Myocyte (in vitro differentiated cells): ENCODE data around the gene CHST8. TPM values are rescaled to one million over a fixed set of nuclear protein-coding genes. Genes with fewer than 3 reads are reported as not detected.
"Not testable (repeated sequence)": the region's sequence is repeated elsewhere in the genome, so short reads cannot be mapped to it uniquely, and the experiment has no call there.

ENCODE experiments used
- DNase-seq: peaks from one replicate; pipeline ENCODE4 v3.0.0-alpha.2; 2012; ENCODE audit warnings: low read depth
- total RNA-seq: library from RNA; depleted of rRNA; stranded (reverse); fragments of >200 nt; gene quantifications from 2 replicates; pipeline ENCODE4 v1.2.3, GENCODE V29; 2014

CHST8 gene
- total RNA-seq, 1 donor from 2014 or later, result not detected

DNA sequence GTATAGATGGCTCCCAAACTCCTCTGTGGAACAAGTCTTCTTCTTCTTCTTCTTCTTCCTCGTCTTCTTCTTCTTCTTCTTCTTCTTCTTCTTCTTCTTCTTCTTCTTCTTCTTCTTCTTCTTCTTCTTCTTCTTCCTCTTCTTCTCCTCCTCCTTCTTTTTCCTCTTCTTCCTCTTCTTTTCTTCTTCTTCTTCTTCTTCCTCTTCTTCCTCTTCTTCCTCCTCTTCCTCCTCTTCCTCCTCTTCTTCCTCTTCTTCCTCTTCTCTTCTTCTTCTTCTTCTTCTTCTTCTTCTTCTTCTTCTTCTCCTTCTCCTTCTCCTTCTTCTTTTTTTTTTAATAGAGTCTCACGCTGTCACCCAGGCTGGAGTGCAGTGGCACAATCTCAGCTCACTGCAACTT lies 3.4 kb upstream of the CHST8 start:
- not testable (repeated sequence) for DNase-seq

DNA sequence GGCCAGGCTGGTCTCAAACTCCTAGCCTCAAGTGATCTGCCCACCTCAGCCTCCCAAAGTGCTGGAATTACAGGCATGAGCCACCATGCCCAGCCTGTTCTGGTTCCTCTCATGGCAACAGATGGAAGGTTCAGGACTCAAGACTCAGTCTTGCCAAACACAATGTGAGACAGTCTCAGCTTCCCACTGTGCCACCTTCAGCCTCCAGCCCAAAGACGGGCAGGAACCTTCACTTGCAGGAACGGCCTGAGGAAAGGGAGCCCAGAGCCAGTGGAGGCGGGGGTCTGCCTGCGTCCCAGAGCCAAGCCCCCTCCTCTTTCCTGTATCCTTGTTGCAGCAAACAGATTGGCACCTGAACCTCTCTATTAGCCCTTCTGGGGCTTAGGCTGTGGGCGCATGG lies 2.9 kb upstream of the CHST8 start:
- DNase-seq, result no peak

DNA sequence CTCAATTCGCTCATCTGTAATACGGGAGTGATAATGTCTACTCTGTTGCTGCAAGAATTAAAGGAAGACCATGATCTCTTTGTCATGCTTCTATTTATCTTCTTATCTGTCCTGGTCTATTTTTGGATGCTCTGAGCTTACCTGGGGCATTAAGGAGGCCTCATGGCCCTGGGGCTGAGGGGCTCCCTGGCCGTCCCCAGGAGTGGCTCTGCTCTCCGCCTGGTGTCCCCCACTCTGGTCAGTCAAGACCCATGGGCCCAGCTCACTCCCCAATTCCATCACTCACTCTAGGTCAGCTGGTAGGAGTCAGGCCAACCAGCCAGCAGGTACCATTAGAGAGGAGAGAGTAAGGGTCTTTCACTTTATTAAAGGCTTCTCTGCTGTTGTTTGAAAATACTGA lies 1.1 kb upstream of the CHST8 start:
- DNase-seq, result no peak

DNA sequence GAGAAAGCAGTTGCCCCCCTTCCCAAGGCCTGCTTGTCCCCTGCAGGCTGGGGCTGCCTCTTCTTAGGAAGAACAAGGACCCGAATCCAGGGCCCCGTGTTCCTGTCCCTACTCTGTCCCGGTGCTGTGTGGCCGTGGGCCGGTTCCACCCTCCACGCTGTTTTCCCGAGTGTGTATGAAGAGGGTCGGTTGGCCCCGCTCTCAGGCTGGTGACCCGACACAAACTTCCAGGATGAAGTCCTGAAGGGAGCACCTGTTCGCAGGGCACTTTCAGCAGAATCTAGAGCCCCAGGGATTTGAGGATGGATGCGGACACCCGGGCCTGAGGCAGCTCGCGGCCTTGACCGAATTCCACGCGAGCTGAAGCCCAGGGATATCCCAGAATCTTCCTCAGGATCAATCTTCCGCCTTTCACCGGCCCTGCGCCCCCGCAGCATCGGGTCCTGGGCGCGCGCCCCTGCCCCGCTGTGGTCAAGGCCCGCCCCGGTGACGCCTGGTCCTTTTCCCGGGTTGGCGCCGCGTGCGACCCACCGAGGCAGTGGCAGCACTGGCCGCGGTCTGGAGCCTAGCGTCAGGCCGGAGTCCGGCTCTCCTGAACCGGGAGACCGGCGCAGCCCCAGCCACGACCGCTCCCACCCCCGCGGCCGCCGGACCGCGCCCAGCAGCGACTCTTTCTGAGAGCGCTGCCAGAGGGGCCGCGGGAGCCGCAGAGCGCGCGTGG lies 528 bp upstream of the CHST8 start:
- DNase-seq, result no peak

DNA sequence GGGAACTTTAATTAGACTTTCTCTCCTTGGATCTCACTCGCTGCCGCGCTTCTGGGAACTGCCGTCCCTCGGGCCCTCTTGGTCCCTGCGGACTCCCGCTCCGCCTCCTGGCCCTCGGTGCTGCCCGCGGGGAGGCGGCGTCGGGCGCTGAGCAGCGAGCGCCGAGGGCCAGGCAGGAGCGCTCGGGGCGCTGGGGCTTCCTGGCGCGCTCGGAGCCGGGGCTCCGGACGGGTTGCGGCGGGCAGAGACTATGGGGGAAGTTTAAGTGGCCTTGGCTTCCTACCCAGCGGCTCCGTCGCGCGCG lies 704 bp downstream of the CHST8 start:
- no peak for DNase-seq

DNA sequence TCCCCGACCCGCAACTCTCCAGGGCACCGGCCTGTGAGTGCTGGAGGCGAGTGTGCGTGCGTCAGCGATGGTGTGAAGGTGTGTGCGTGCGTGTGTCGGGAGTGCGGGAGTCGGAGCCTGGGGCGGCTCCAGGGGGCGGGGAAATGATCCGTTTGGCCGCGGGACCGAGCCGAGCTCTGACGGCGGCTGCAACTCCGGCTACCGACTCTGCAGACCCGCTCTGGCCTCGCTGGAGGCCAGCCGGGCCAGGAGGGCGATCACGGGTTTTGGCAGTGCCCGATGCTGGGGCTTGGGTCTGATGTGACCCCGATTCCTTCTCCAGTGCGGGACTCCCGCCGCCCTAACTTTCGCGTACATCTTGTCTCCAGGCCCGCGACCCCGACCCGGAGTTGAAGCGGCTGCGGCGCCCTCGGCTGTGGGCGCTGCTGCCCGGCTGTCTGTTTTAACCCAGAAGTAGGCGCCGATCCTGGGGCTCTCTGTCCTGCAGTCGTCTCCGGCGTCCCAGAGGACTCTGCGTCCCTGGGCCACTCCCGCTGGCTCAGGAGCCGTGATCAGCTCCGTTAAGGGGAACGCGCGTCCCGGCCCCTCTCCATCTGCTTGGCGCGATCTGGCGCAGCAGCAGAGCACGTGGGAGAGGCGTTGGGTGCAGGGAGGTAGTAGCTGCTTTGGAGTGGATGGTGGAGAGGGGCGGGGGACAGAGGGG lies 1.2 kb downstream of the CHST8 start:
- no peak for DNase-seq

DNA sequence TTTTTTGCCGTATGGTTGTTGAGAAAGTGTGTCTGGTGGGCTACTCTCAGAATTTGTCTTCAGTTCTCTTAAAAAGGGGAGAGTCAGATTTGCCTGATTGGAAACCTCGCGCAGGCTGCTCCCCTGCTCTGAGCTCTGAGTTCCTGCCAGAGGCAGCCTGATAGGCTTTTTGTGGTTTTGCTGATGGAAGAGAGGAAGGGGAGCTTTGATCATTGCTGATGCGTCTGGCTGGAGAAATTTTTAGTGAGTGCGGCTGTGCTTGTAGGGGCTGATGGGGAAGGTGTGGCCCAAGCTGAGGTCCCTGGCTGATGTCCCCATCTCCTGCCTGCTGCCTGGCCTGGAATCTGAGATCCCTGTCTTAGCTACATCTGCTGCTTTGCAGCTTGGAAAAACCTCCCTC lies 2.8 kb downstream of the CHST8 start:
- no peak for DNase-seq

DNA sequence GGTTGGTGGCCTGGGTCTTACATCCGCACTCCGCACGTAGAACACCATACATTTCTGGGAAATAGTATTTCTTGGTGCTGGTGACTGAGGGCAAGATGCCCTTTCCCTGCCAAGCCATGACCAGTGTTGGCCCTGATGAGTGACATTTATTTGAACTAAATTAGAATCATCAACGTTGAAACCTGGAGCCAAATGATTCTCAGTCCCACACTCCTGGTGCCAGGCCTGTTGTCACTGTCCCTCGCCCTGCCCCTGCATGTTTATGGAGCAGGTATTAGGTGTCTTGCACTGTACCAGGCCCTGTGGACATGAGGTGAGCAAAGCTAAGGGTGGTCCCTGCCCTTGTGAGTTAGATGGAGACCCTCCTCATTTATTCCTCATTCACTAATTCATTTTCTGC lies 5.8 kb downstream of the CHST8 start:
- DNase-seq, result no peak

DNA sequence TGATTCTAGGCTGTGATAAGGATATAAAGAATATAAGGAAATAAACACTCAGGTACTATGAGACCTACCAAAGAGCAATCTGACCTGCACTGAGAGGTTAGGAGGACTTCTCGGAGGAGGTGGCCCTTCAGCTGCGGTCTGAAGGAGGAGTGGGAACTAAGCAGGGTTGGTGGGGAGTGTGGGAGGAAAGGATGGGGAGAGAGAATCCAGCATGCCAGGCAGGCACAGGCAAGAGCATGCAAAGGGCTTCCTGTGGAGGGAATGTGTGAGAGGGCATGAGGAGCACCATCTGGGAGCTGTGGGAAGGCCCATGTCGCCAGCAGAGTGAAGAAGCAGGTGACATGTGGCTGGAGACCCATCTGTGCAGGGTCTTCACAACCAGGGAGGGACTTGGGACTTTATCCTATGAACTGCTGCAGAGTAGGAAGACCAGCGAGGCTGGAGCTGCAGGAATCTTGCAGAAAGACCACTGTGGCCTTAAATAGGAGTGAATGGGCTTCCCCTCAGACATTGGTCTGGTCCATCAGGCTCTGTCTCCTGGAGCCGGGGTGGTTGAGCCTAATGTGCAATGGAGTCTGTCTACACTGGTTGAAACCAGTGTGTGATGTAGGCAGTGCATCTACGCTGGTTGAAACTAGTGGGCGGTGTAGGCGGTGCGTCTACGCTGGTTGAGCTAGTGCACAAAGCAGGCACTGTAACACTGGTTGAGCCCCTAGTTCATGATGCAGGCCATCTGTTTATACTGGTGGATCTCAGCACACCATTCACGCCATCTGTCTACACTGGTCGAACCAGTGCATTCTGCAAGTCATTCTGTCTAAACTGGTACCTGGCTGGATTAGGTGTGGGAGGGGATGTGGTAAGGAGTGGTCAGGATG lies 6.4 kb downstream of the CHST8 start:
- DNase-seq, result no peak

DNA sequence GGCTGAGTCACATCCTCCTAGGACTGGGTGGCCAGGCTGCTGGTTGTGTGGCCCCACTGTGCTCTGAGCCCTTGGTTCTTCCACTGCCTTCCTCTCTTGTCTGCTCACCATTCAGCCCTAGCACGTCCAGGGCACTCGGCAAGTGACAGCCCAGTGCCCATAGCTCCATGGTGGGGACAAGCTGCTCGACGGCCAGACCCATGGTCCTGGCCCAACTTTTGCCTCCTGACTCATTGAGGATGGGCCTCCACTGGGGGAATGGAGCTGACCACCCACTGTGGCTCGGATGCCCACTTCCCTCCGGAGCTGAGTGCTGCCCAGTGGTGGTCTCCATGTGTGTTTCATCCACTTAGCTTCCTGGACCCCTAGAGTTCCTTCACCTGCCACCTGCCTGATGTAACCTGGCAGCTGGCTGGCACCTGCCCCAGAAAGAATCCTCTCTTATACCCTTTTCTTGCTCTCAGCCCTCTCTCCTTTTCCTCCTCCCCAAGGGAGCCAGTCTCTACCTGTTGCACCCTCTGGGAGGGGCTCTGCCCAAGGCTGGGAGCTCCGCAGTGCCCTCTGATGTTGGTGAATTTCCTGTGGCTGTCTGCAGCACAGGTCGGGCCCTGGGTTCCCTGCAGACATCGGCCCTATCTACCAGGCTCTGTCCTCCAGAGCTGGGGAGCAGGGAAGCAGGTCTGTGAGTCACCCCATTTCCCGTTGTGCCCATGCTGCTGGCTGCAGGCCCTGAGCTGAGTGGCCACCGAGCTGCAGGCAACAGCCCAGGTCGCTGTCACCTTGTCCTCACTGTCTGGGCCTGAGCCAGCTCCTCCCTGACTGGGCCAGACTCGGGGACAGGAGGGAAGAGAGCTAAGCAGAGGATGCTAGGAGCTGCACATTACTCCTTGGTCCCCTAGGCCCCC lies 7.4 kb downstream of the CHST8 start:
- DNase-seq, result no peak

DNA sequence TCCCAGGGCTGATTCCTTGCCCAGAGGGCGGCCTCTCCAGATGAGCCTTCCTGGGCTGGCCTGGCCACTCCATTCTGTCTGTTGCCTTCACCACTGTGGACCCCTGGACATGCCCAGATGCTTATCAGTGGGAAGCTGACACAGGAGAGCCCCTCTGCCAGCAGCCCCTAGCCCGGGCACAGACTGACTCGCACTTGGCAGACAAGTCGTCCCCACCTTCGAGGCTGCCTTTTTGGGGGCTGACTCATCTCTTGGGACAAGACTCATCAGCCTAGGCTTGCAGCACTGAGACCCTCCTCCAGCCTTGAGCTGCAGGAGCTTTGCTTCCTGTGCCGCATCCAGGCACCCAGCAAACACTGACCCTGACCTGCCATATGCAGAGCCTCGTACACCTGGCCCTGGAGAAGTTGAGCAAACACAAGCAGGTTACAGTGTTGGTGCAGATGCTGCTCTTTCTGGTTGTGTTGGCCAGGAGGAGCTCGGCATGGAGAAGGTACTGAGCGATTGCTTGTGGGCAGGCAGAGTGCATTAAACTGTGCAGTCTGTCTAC lies 8.1 kb downstream of the CHST8 start:
- no peak for DNase-seq

DNA sequence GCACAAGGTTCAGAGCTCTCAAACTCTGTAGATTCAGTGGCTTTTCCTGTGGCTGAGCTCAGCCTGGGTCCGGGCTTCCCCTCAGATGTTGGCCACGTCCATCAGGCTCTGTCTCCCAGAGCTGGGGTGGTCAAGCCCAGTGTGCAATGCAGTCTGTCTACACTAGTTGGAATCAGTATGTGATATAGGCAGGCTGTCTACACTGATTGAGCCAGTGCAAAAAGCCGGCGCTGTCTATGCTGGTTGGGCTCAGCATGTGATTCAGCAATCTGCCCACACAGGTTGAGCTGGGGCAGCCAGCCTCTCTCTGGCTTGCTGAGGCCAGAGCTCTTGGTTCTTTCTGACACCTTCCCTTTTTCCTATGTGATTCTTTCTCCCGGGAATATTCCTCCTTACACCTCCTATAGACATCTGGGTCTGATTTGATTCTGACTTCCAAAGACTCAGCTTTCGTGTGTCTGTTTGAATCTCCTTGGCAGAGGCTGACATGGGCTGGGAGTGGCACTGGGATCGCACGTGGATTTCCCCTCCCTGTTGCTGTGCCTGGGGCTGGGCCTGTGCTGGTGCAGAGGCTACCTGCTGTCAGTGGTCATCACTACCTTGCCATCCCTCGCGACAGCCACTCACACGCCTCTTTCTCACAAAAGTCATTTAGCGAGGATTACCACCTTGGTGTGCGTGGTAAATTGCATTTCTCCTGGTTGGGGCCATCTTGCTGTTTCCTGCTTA lies 9.3 kb downstream of the CHST8 start:
- DNase-seq, result no peak

DNA sequence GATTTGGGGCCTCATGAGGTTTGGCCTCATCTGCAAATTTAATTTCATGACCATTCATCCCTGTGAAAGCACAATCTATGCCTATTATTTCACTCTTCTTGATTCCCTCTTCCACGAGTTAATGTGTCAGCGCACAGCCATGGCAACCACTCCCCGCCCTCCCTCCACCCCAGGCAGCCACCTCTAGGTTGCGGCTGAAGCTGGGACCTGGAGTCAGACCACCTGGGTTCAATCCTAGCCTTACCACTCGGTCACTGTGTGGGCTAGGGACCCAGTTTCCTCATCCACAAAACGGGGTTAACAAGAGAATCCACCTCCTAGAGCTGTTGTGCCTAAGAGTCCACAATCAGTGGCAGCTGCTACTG lies 9.8 kb downstream of the CHST8 start:
- no peak for DNase-seq

DNA sequence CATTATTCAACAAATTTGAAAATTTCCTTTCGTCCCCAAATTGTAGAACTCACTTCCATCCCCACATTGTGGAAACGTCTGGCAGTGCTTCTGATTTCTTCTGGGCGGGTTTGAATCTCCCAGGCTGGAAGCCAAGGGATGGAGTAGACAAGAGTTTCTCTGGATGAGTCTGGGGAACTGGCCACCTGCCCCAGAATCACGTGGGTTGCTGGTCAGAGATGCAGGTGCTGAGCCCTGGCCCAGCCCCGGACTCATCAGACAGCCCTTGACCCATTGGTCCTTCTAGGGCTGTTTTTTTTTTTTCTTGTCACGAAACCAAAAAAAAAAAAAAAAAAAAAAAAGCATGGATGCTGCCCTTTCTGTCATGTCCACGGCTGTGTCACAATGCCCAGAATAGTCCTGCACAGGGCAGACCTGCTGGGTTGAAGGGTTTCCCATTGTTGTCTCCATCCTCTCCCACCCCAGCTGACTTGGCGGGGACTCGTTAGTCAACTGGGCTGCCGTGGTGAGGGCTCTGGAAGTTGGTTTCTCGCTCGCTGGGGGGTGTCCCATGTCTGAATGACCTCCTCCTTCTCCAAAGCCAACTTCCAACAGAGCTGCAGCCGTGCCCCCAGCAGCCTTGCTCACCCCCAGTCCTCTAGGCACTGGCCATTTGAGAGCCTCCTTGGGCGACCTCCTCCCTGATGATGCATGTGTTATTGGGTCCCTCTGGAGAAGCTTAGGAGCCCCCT lies 12.8 kb downstream of the CHST8 start:
- no peak for DNase-seq

DNA sequence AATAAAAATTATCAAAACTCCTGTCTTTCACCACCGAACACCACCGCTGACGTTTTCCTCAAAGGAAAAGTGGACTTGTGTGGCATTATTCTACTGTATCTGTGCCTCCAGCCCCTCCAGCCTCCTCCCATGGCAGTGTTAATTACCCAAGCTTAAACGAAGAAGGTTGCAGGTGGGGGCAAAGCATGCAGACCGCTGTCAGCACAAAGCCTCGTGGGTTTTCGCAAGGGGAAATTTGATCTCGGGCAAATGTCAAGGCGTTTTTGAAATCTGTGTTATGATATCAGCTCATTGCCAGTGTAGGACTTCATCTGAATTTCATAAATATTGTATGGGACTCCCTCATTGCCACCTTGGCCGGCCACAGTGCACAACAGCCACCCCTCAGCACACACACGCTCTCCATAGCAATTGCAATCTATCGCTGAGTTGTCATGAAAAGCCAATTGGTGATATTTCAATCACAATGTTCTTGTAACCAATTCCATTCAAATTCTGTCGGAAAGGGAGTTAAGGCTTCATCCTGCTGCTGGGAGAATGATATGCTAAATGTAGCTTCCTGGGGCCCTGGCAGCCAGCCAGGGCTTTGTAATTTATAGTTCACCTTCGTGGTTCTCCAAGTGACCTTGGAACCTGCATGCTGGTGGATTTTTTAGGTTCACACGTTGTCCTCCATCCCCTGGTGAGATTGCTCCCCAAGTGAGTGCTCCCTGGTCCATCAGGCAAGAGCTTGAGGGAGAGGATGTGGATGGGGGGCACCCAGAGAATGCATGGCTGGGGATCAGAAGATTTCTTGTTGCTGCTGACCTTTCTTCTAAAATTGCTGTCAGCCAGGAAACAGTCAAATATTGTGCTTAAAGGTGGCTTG lies 16.6 kb downstream of the CHST8 start:
- no peak for DNase-seq

DNA sequence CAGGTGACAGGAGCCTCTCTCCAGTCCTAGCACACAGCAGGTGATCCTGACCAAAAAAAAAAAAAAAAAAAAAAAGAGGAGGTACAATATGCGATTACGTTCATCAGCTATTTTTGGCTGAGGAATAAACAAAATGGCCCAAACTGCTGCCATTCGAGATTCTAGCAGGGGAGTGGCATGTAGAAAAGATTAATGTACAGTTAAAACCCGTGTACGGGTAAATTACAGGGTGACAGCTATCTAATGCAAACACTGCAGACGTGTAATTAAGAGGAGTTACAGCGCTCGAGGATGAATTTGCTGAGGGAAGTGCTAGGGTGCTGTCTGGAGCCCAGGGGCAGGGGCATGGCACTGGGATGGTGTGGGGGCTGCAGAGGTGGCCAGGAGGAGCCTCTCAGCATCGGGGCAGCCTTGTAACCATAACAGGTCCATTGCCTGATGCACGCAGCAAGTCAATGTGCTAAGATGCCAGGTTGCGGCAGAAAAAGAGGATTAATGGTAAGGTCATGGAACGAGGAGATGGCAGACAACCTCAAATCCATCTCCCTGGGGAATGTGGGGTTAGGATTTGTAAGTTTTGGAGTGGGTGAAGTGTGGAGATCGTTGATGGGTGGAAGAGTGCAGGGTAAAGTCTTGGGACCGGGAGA lies 17.4 kb downstream of the CHST8 start:
- no peak for DNase-seq

DNA sequence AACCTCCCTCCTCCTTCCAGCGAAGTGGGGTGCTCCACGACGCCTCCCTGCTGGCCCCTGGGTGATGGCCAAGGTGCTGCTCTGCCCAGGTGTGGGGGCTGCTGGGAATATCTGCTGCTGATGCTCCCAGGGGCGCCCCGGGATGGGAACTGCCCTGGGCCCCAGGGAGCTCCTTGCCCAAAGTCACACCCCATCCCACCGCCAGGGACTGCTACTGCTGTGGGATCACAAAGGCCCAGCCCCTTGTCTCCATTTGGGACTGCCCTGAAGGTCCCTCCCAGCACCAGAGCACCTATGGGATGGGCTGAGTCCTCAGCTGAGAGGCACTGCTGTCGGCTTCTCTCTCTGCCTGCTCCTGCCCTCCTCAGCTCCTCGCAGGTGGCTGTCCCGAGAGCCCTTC lies 19.0 kb downstream of the CHST8 start:
- no peak for DNase-seq

DNA sequence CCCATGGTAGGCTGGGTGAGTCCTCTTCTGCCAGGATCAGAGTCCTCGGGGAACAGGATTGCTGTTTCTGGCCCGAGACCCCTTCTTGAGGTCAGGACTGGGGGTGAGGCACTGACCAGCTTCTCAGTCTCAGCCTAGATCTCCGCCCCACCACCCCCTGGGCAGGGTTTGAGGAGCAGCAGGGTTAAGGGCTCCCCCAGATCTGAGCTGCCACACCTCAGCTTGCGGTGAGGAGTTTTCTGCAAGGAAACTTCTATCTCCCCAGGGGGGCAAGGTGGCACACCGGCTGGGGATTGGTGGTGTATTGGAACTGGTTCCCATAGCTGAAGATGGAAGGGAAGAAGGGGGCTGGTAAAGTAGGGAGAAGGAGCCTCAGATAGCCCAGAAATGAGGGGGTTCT lies 19.5 kb downstream of the CHST8 start:
- DNase-seq, result no peak
